GM18868 (cell line): ENCODE results near the gene TPK1.

Experiments
- ATAC-seq: cut with Tn5 transposase; IDR thresholded peaks from one replicate; pipeline ENCODE4 v1.9.1; 2021; ENCODE audit warnings: mild to moderate bottlenecking, moderate library complexity; ENCODE audit not compliant: unreplicated experiment

The TPK1 gene

DNA sequence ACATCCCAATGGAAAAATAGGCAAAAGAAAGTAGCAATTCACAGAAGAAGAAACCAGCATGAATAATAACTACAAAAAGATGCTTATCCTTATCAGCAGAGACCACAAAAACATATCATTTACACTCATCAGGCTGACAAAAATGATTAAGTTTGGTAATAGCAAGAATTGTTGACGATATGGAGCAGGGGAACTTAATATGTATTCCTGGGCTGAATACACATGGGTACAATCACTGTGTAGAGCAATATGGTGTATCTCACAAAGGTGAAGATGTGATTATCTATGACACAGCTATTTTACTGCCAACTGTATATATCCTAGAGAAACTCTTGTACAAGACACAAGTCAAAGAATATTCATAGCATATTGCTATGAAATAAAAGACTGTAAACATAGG, 290.5 kb downstream of the TPK1 start:
- ATAC-seq: no peak

DNA sequence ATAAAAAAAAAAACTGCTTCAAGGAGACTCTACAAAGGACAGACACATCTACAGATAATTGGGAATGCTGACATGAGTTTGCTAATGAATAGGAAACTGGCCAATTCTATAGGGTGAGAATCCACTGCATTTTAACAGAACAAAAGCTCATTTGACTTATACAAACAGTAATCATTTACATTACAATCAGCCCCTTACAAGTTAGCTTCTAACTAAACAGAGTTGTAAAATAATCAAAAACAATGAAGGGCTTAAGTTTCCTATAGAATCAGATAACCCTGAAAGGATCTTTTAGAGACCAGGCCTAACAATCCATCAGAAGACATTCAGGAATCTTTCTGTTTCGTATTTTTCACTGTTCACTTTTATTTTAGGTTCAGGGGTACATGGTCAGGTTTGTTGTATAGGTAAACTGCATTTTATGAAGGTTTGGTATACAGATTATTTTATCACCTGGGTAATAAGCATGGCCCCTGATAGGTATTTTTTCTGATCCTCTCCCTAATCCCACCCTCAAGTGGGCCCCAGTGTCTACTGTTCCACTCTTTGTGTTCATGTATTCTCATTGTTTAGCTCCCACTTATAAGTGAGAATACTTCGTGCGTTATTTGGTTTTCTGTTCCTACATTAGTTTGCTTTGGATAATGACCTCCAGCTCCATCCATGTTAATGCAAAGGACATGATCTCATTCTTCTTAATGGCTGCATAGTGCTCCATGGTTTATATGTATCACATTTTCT, 301.0 kb downstream of the TPK1 start:
- no peak for ATAC-seq

DNA sequence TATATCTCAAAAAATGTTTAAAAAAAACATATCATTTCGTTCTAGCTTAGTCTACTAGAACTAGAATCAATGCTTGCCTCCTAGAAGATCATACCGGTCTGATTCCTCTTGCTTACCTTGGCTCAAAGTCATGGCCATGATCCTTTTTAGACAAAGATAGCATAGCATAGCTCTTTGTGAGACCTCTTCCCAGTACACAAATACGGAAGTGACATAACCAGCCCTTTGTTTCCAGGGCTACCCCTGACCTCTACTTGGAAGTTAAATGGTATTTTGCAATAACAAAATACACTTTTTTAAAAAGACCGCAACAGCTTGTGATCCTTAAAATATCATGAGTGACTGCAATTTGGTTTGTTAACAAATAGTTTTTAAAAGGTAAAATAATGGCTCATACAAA, 301.7 kb downstream of the TPK1 start:
- no peak for ATAC-seq

DNA sequence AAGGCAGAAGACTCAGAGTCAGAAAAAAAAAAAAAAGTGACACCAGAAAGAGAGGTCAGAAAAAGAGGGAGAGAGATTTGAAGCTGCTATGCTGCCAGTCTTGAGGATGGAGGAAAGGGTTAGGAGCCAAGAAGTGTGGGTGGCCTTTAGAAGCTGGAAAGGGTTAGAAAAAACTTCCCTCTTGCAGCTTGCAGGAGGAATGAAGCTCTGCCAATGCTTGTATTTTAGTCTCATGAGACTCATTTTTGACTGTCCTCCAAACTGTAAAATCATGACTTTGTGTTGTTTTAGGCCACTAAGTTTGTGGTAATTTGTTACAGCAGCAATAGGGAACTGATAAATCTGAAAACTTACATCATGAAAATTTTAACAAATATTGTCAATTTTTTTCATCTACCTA, 304.7 kb downstream of the TPK1 start:
- ATAC-seq: no peak

DNA sequence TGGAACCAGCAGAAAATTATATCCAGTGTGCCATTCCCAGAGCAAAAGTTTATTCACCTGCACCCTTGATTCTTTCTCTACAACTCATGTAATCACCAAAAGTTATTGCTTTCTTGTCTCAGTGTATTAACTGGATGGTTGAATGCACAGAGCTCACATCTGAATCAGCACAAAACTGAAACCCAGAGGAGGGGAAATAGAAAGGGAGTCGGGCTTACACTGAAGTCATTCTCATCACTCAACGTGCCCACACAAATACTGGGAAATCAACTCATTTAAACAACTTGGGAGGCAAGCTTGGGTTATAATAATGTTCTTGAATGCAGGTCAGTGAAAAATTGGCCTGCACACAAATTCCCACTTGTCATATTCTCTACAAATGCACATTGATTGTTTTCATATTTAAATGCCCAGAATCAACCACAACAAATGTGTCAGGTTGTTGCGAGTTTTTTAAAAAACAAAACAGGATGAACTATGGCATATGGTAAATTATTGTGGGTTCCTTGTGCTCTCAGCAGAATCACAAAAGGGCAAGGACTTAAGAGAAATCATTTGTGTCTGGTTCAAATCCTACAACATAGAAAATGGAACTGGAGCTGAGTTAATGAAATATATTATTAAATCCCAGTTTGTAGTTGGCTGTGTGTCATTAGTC, 306.5 kb downstream of the TPK1 start:
- peak; percentile 99 for ATAC-seq

DNA sequence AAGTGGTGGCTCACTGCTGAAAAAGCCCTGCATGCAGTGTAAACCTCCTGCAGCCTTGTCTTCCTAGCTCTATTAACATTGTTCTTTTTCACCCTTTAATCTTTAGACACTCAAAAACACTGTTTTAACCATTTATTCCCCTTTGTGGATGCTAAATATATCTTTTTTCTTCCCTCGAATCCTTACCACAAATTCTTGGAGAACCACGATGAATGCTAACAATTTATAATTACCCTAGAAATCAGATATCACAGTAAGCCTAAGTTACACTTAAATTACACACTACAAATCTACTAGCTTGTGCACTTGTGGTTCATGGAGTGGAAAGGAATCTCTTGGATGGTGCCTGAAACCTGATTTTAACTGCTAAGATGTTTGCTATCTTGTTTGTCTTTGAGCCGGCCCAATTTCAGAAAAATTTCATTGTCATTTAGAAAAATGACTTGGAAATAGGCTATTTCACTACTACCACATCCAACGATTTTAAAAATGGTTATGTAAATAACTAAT, 307.3 kb downstream of the TPK1 start:
- ATAC-seq: no peak

DNA sequence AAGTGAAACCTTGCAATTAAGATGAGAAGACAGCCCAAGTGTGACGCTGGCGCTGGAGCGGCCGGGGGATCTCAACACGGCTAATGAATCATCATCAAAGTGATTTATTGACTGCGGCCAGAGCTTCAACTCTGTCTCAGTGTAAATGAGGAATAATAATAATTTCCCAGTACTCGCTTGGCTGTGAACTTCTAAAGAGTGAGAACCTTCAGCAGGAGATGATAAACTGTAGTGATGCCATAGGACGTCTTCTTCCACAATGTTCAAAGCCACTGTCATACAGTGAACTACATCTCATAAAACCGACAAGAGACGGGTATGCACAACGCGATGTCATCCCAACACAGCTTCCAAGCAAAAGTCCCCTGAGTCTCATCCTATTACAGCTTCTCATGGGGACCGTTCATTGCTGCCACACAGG, 308.8 kb downstream of the TPK1 start:
- no peak for ATAC-seq

DNA sequence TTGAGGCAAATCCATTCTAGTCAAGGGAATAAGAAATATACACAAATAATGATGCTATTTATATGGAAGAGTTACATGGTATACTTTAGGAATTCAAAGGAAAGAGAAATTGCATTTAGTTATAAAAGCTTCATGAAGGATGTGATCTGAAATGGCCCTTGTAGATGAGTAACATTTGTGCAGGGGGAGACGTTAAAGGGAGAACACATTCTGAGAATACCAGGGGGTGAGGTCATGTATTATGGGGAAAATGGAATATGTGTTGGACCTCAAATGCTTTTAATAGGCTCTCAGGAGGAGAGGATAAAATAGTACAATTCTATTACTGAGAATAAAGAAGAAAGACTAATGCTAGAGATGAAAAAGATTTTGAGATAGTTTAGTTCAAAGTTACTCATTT, 309.9 kb downstream of the TPK1 start:
- no peak for ATAC-seq

DNA sequence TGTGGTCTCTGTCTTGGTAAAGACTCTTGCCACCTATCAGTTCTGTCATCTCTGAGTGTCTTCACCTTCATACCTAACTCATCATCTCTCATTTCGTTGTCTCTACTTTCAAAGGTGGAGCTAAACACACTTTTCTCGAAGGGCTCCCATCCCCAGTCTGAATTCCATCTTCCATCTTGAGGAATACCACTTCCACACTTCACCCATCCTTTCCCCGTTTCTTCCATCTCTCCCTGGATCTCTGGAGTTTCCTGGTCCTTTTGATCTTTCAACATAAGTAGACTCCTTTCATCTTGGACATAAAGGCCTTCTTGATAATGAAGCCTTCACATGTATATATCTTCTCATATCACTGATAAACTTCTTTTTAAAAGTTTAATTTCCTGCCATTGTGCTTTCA, 311.6 kb downstream of the TPK1 start:
- no peak for ATAC-seq

DNA sequence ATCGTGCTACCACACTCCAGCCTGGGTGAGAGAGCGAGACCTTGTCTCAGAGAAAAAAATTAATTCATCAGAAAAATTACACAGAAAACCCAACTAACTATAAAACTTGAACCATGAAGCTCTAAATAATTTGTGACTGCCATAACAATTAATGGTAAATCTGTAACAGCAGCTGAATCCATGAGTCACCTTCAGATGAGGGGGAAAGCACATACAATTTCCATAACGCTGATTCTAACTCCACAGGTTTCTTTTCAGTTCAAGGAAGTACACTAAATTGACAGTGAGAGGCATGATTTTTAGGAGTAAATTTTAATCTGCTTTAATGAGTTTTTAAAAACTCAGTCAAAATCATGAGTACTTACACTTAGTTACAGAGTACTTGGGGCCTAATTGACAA, 312.2 kb downstream of the TPK1 start:
- no peak for ATAC-seq

DNA sequence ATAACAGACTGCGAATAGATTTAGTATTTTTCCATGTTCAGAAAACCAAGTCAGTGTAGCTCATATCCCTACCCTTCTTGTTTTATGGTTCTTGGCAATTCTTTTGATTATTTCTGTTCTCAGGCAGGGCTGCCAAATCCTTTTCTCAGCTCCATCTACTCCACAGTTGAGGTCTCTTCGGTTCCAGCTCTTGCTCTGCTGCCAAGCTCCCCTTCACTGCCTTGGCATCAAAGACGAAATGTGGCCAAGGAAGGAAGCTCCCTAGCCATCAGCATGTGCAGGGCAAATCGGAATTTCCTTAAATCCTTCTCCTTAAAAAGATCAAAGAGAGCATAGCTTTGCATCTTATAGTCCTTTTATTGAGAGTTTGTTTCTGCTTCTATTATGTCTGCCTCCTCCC, 315.9 kb downstream of the TPK1 start:
- ATAC-seq: no peak

DNA sequence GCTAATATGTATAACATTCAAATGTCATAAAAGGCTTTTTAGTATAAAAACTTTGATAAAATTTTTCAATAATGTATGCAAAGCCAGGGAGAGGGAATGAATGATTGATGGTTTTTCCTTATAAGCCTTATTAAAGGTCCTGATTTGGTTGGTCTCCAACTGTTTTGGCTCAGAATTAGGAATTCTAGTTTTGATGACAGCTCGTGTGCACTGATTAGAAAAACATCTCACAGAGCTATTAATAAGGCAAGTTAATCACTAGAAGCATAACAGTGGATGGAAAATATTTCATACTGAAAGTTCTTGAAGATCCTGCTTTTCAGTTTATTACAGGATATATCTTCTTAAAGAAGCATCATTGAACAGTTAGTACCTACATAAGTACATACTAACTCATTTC, 317.5 kb downstream of the TPK1 start:
- ATAC-seq: no peak

DNA sequence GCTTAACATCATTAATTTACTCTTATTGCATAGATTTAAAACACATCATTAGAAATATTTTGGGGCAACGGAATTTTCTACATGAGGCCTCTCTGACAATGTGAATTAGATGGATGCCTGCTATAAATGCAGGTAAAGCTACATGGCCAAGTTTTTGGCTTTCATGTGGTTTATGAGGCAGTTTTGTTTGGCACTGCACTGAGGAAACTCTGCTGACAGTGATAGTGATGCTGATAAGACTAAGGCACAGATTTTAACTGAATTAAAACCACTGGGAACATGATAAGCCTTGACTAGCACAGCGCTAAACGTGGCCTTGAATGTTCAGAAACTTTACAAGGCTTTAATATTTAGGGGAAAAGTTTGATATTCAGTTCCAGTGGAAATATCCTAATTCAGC, 318.1 kb downstream of the TPK1 start:
- no peak for ATAC-seq

DNA sequence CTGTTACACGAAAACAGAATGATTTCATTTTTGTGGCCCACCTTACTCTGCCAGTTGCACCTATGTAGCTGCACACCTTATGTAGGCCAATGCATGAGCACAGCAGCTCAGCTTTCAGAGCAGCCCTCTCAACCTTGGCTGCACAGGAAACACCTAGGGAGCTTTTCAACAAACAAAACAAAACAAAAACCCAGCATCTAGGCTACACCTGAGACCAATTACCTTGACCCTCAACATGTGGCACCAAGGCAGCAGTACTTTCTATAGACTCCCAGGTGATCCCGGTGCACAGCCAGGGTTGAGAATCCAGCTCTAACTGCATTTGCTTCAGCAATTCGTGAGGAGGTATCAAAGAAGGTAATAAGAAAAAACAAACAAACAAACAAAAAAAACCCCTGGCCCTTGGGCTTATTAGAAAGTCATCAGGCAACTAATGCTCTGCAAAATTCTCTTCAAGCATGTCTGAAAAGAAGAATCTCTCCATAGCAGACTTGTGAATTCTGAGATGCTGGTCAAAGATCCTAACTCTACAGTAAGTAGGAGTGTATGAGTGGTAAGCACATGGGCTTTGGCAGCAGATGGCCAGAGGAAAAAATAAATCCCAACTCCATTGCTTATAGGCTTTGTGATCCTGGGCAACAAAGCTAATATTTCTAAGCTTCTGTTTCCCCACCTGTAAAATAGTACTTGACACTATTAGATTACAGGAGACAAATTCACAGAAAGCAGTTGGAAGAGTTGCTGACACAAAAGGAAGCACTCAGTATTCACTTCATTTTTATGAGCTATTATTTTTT, 318.9 kb downstream of the TPK1 start:
- ATAC-seq: no peak

DNA sequence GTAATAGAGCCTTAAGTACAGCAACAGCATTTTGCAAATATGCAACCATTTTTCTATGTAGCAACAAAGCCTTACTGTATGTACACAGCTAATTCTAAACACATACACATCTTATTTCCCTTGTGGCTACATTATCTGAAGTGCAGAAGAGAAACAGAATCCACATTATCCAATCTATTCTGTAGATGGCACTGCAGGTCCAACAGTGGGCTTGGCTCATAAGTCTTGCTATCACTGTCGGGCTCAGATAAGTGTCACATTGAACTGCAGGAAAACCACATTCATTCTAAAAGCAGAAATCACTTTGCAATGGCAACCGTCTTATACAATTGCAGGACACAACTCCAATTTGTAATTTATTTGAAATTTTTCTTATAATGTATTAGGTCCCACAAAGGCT, 322.5 kb downstream of the TPK1 start:
- peak; percentile 52 for ATAC-seq

DNA sequence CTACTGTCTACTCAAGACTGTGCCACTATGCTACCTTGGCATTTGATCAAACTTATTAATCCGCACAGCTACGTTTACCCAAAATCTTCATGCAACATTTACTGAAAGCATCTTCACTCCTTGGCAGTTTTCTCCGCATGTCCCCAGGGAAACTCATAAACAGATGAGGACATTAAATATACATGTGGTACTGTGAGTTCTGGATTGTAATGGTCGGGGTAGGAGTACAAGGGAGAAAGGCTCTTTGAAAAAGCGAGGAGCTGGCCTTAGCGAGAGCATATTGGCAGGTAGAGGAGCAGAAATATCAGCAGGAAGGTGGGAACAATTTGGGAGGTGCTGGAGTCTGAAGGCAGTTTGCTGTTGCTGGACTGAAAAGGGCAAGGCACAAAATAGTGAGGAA, 325.2 kb downstream of the TPK1 start:
- ATAC-seq: no peak

DNA sequence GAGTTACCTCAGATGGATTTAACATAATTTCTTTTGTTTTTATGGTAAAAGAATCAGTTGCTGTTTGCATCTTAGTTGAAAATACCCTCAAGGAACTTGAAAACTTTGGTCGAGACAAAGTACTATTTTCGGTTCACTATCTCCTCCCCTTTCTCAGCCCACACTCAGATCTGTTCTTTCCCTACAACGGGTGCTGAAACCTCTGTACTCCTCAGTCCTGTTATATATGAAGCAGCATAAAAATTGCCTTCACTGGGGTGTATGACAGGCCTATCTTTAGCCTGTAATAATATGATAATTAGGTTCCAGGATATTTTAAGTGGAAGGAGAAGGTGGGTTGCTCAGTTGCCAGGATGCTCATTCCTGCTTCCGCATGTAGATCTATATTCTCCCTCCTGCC, 327.2 kb downstream of the TPK1 start:
- ATAC-seq: peak; percentile 96

DNA sequence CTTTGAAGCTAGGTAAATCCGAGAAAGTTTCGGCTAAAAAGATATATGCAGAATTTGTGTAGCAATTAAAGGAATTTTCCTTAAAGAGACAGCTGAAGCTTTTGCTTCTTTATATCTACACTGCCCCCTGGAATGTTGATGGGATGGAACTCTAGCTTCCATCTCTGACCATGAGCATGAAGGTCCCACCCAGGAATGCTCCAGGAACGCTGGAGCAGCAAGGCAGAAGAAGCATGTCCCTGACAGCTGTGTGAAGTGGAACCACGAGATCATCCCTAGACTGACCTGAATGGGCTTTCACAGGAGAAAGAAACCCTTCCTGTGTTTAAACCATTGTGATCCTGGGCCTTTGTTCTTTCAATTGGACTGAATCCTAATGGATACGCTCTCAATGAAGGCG, 332.6 kb downstream of the TPK1 start:
- no peak for ATAC-seq

DNA sequence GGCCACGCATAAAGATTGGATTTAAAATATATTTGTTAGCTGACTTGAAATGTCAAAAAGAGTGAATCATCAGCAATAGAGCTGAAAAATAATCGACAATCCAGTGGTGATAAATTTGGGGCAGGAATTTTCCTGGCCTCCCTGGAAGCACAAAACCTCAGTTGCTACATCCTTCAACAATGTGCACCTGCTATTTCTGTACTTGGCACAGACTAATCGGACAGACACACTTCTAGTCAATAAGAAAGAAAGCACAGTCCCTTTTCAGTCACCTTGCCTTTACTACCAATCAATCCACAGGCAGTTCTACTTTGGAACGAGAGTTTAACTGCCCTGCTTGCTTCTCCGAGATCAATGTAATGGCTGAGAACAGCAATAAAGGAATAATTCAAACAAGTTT, 335.6 kb downstream of the TPK1 start:
- no peak for ATAC-seq

DNA sequence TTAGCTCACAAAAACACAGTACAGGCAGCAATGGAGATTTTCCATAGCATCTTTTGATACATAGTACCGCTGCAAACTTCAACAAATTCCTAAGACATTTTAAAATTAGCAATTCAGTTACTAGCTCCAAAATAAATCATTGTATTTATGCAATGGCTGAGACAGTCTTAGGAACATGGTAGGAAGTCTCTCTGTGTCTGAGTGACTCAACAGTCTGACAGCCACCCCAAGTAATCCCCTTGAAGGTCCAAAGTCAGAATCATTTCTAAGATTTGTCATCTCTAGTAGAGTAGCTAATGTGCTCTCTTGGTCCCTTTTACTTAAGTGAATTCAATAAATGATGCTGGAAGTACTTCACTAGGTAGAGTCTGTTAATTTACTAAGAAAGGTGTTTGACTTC, 338.6 kb downstream of the TPK1 start:
- no peak for ATAC-seq

DNA sequence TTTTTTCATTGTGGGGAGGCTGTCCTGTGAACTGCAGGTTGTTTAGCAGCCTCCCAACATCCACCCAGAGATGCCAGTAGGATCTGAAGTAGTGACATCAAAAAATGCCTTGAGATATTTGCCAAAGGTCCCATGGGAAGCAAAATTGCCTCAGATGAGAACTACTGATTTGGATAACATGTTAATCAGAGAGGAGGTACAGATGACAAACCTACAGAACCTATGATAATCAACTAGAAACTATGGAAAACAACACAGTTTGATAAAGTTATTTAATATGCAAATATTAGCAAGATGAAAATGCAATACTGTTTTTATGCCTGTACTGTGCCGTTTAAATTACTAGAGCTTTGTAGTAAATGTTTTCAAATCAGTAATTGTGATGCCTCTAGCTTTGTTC, 341.5 kb downstream of the TPK1 start:
- ATAC-seq: no peak

DNA sequence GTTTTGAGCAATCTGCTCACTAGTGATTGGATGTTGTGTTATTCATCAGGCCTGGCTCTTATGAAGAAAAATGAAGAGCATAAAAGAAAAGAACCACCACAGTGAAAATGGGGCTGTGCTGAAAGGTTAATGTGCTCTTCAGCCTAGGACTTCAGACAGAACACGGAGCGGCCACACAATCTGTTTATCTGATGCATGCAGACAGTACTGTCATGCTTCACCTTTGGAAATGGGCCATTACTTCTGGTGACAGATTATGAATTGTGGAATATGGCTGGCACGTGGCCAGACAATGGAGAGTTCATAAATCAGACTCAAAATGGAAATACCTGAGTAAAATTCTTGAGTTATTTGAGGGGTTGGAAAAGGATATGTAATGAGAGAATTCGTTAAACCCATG, 346.3 kb downstream of the TPK1 start:
- no peak for ATAC-seq
